Naive thymus-derived CD8-positive, alpha-beta T cell (primary cell): ENCODE data around the gene AMN. TPM values are rescaled to one million over a fixed set of nuclear protein-coding genes. Genes with fewer than 3 reads are reported as not detected.
A peak's percentile ranks its signal among the peaks of the same experiment; 100 is the strongest.

Source experiments
- ATAC-seq, 2 donors: fragments of 150-1000 bp; cut with Tn5 transposase in 1 of 2; sonication (Bioruptor Pico), chemical (Tn5 transposase) in 1 of 2; 1 replicate in 1 of 2; 2 replicates in 1 of 2; pipeline ENCODE4 v1.10.0; 2021; ENCODE audit warnings: mild to moderate bottlenecking in 2 of 2, moderate library complexity in 2 of 2
- POLR2A ChIA-PET: fragments of 350-600 bp; sonication (Branson Sonifier 250); formaldehyde crosslinking; loops from one replicate; lab custom pipeline; 2021; ENCODE audit warnings: antibody characterized with exemption; lab: Charles Lee
- DNase-seq, 10 donors: peaks; one replicate each; pipeline versions ENCODE4 v3.0.0 to v3.0.0-alpha.2; 2020 to 2022
- H3K27ac Mint-ChIP-seq, 10 donors: one replicate each; pipeline ENCODE4 v1.8.0; 2020 to 2022; ENCODE audit warnings: mild to moderate bottlenecking in 10 of 10, mixed read lengths in 10 of 10, moderate library complexity in 4 of 10, inconsistent platforms in 1 of 10
- H3K27me3 Mint-ChIP-seq, 5 donors: one replicate each; pipeline ENCODE4 v1.8.0; 2021 to 2022; ENCODE audit warnings: mixed read lengths in 5 of 5
- H3K36me3 Mint-ChIP-seq, 3 donors: one replicate each; pipeline ENCODE4 v1.8.0; 2020 to 2022; ENCODE audit warnings: mixed read lengths in 3 of 3, mild to moderate bottlenecking in 2 of 3, inconsistent platforms in 1 of 3
- H3K4me1 Mint-ChIP-seq, 4 donors: one replicate each; pipeline ENCODE4 v1.8.0; 2021 to 2022; ENCODE audit warnings: mixed read lengths in 4 of 4
- H3K4me3 Mint-ChIP-seq, 10 donors: one replicate each; pipeline ENCODE4 v1.8.0; 2020 to 2022; ENCODE audit warnings: mild to moderate bottlenecking in 10 of 10, mixed read lengths in 10 of 10, moderate library complexity in 6 of 10, inconsistent platforms in 1 of 10
- H3K9me3 Mint-ChIP-seq, 9 donors: one replicate each; pipeline ENCODE4 v1.8.0; 2020 to 2022; ENCODE audit warnings: mixed read lengths in 9 of 9, mild to moderate bottlenecking in 3 of 9, inconsistent platforms in 1 of 9, moderate library complexity in 1 of 9
- polyA plus RNA-seq, 3 donors: library from polyadenylated mRNA; unstranded; fragments of 300-500 nt; fragmentation: Illumina TruSeq; gene quantifications; one replicate each; pipeline ENCODE4 v1.2.3, GENCODE V29; 2021
- total RNA-seq, 8 experiments: library from RNA in 2 of 8; stranded (reverse) in 2 of 8; gene quantifications; one replicate each; pipeline ENCODE4 v1.2.3 and lab custom pipeline; 2021 to 2026

The AMN gene
- total and polyA plus RNA-seq, 5 experiments from 2014 or later, result 2.3 to 20.8 (median 5.6) TPM

DNA sequence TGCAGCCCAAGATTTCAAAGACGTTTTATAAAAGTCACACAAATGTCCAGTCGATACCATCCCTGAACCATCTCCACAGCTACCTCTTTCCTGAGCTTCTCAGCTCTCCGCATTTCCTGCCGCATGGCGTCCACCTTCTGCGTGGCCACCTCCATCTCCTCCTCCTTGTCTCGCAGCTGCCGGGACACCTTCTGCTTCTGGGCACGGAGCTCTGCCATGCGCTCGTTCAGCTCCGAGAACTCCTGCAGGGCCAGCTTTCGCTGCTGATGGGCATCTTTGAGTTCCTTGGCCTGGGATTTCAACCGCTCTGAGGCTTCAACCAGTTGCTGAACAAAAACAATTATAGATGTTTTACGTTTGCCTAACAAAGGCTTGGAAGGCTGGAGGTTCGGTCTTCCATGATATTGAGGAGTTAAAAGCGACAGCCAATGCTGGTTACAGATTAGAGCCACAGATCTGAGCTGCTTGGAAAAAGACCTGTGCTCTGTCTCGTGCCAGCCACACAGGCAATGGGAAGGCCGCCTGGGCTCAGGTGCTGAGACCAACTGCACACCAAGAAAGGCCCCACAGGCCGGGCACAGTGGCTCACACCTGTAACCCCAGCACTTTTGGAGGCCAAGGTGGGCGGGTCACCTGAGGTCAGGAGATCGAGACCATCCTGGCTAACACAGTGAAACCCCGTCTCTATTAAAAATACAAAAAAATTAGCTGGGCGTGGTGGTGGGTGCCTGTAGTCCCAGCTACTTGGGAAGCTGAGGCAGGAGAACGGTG is 49.6 kb downstream of the AMN start:
- H3K27ac Mint-ChIP-seq, result no peak overlapping the region
- DNase-seq, result no peak
- H3K27me3 Mint-ChIP-seq, result no peaks in the 10 kb centered on the region
- H3K4me3 Mint-ChIP-seq, result no peak overlapping the region
- peaks cover 2 to 4% (median 3%) of the 10 kb centered on the region in 3 donors for H3K36me3 Mint-ChIP-seq
- no peaks in the 10 kb centered on the region for H3K4me1 Mint-ChIP-seq
- ATAC-seq, result no peak
- no peaks in the 10 kb centered on the region for H3K9me3 Mint-ChIP-seq
- POLR2A ChIA-PET, result no interaction called here

DNA sequence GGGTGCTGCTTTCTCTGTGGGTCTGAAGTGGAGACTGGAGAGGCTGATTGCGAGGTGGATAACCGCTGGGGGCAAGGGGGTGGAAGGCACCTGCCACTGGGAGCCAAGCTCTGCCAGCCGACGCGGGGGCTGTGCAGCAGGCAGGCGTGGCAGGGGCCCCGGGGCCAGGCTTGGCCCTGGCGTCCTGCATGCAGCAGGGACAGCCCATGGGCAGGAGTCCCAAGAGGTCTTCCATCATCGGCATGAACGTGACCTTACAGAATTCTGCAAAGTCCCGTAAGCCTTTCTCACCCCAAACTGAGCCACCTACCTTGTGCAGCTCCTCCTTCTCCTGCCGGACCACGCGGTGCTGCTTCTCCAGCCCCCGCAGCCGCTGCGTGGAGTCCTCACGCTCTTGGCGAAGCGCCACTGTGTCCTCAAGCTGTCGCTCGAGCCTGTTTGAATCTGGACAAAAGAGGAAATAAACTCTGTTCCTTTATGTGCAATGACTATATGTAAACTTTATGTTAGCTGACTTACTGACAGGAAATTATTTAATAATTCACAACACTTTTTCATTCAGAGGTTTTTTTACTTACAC is 51.3 kb downstream of the AMN start:
- peak overlapping the region in 1 of 10 donors; percentile 73 for H3K27ac Mint-ChIP-seq
- H3K4me3 Mint-ChIP-seq, result no peak overlapping the region
- POLR2A ChIA-PET, result no interaction called here
- H3K4me1 Mint-ChIP-seq, result no peaks in the 10 kb centered on the region
- ATAC-seq, result no peak
- no peaks in the 10 kb centered on the region for H3K9me3 Mint-ChIP-seq
- H3K27me3 Mint-ChIP-seq, result no peaks in the 10 kb centered on the region
- no peak for DNase-seq
- peaks cover 0 to 3% (median 2%) of the 10 kb centered on the region in 3 donors for H3K36me3 Mint-ChIP-seq

DNA sequence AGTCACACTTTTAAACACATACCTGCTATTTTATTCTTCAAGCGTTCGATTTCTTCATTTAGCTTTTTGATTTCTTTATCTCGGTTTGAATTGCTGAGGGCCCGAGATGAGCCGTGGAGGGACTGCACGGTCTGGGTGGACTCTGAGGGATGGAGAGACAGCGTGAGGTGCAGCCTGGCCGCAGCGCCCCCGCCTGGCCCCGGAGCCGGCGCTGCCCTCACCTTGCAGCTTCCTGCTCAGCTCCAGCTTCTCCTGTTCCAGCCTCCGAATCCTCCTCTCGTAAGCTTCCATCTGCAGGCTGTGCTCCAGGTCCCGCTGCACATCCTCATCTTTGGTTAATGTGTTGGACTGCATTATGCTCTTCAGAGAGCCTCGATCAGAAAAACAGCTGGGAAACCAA is 53.2 kb downstream of the AMN start:
- no peaks in the 10 kb centered on the region for H3K27me3 Mint-ChIP-seq

DNA sequence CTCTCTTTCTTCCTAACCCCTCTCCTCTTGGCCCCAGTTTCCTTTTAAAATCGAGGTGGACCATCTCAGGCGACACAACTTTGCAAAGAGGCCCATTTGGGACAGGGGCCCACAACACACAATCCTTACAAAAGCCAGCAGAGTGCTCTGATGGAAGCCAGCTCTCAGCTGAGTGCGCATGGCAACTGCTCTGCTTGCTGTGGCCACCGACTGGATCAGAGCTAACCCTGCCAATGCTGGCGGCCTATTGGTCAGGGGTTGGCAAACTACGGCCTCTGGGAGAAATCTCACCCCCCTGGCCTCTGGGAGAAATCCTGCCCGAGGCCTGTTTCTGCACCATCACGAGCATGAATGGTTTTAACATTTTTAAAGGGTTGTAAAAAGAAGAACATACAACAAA is 55.0 kb downstream of the AMN start:
- no peaks in the 10 kb centered on the region for H3K4me1 Mint-ChIP-seq
- ATAC-seq, result no peak

More for the DNA sequence above, 53.2 kb downstream of the AMN start:
- Mint-ChIP-seq H3K36me3 (peaks cover 0 to 3% (median 2%) of the 10 kb centered on the region in 3 donors), H3K4me3 (no peak overlapping the region), H3K4me1 (no peaks in the 10 kb centered on the region), H3K9me3 (no peaks in the 10 kb centered on the region), H3K27ac (no peak overlapping the region)
- ATAC-seq (no peak), DNase-seq (no peak)
- POLR2A ChIA-PET, result no interaction called here

DNA sequence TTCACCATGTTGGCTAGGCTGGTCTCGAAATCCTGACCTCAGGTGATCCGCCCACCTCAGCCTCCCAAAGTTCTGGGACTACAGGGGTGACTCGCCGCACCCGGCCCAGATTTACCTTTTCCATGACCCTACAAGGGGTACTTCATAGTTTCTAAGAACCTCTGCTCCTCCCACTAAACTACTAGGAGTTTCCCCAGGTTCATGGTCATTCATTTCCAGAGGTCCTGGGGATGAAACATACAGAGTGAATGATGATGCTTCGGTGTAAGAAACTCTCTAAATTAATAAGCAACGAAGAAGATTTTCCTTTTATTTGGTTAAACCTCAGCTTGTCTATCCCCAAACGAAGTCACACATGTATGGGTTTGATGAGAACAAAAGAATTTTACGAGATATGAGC is 56.9 kb downstream of the AMN start:
- Mint-ChIP-seq H3K27me3 (peaks cover 0 to 3% (median 0%) of the 10 kb centered on the region in 5 donors), H3K27ac (no peak overlapping the region), H3K4me1 (no peaks in the 10 kb centered on the region), H3K4me3 (no peak overlapping the region), H3K9me3 (no peaks in the 10 kb centered on the region), H3K36me3 (peaks cover 0 to 4% (median 2%) of the 10 kb centered on the region in 3 donors)
- DNase-seq (no peak), ATAC-seq (no peak)
- POLR2A ChIA-PET, result no interaction called here

More for the DNA sequence above, 55.0 kb downstream of the AMN start:
- Mint-ChIP-seq H3K9me3 (no peaks in the 10 kb centered on the region), H3K27ac (no peak overlapping the region), H3K27me3 (no peaks in the 10 kb centered on the region), H3K36me3 (peaks cover 0 to 2% (median 0%) of the 10 kb centered on the region in 3 donors), H3K4me3 (no peak overlapping the region)
- POLR2A ChIA-PET, result no interaction called here
- DNase-seq, result no peak

DNA sequence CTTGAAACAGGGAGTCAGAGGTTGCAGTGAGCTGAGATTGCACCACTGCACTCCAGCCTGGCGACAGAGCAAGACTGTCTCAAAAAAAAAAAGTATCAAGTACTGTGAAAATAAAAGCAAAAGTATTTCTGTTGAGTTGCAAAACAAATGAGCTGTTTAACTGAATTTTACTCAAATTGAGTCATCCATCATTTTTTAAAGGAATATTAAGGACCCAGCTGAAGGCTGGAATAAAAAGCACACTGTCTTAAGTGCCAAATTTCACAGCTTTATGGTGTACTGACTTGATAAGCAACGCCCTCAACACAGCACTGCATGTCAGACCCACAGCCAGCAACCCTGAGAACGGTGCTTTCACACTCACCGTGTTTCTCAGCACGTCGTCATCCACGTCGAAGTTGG is 57.9 kb downstream of the AMN start:
- POLR2A ChIA-PET, result interaction anchor here (0.6 kb wide), 1 partner anchor 169 kb away, joined by 6 read pairs; no protein-coding TSS in a partner anchor
- H3K4me3 Mint-ChIP-seq, result no peak overlapping the region
- DNase-seq (no peak), ATAC-seq (no peak)
- H3K36me3 Mint-ChIP-seq, result peaks cover 0 to 4% (median 2%) of the 10 kb centered on the region in 3 donors
- peaks cover 0 to 3% (median 0%) of the 10 kb centered on the region in 5 donors for H3K27me3 Mint-ChIP-seq
- H3K9me3 Mint-ChIP-seq, result peaks cover 0 to 6% (median 0%) of the 10 kb centered on the region in 9 donors
- no peak overlapping the region for H3K27ac Mint-ChIP-seq
- no peaks in the 10 kb centered on the region for H3K4me1 Mint-ChIP-seq

Other genes starting within 250 kb of the AMN start
- 10 to 100 TPM; 40.8 to 45.2 TPM for gene TRAF3, start 145.2 kb upstream of the AMN start, total RNA-seq
- gene TRAF3, start 145.2 kb upstream of the AMN start, polyA plus RNA-seq, result 10 to 100 TPM; 13.3 to 18.5 (median 13.8) TPM
- 1 to 10 TPM; 6.2 to 6.3 TPM for gene CDC42BPB, start 134.9 kb downstream of the AMN start, total RNA-seq
- gene CDC42BPB, start 134.9 kb downstream of the AMN start, polyA plus RNA-seq, result under 1 TPM; 0.20 to 0.73 (median 0.63) TPM
- gene LBHD2, start 161.5 kb downstream of the AMN start, total RNA-seq, result not detected
- not detected for gene LBHD2, start 161.5 kb downstream of the AMN start, polyA plus RNA-seq
- not detected for gene EXOC3L4, start 172.1 kb downstream of the AMN start, total RNA-seq
- not detected for gene EXOC3L4, start 172.1 kb downstream of the AMN start, polyA plus RNA-seq
- gene TNFAIP2, start 200.8 kb downstream of the AMN start, total RNA-seq, result 1 to 10 TPM in 1 of 2 experiments, under 1 TPM in 1; 0.55 to 1.0 TPM
- gene TNFAIP2, start 200.8 kb downstream of the AMN start, polyA plus RNA-seq, result not detected